ENCODE data around the gene MED22. TPM values are rescaled to one million over a fixed set of nuclear protein-coding genes. Genes with fewer than 3 reads are reported as not detected.

MED22 gene
- total and polyA plus RNA-seq, 2 experiments from 2014 or later: 20.9 to 85.7 TPM

GRCh38 chr9:133290751-133291302, 57.1 kb downstream of the MED22 start:
- H3K4me3 Mint-ChIP-seq: no peak overlapping the region
- no peaks in the 10 kb centered on the region for H4K20me1 ChIP-seq (replicated peaks; ENCODE audit: insufficient read depth)
- H3K27me3 Mint-ChIP-seq (ENCODE audit: insufficient read depth, low read depth, poor library complexity): peaks cover 6% of the 10 kb centered on the region
- no peaks in the 10 kb centered on the region for H3K4me1 ChIP-seq (ENCODE audit: insufficient read depth)
- no peak overlapping the region for H3K4me2 ChIP-seq
- H3K4me3 ChIP-seq: no peak overlapping the region
- peaks cover 83% of the 10 kb centered on the region for H3K9me3 Mint-ChIP-seq
- no peaks in the 10 kb centered on the region for H3K4me1 Mint-ChIP-seq
- peak; percentile 29 for DNase-seq (ENCODE audit: low spot score)
- no peaks in the 10 kb centered on the region for H3K27me3 ChIP-seq (ENCODE audit: insufficient read depth)
- TF ChIP-seq STAT1 (IDR thresholded peaks at IDR 0.05; ENCODE audit: unreplicated experiment) (no peak), ZNF114 (CRISPR knock-in tag; IDR thresholded peaks at IDR 0.05) (no peak), ETS1 (IDR thresholded peaks at IDR 0.05) (no peak), CREB1 (CRISPR knock-in tag; IDR thresholded peaks at IDR 0.05; ENCODE audit: low read depth) (no peak), ZNF331 (CRISPR knock-in tag; IDR thresholded peaks at IDR 0.05; ENCODE audit: low read depth) (no peak), ZNF462 (CRISPR knock-in tag; IDR thresholded peaks at IDR 0.05) (no peak), CTCF (conservative IDR thresholded peaks at IDR 0.05; ENCODE audit: low read depth in 2 of 2) (no peak), EZH2 (IDR thresholded peaks at IDR 0.05; ENCODE audit: low read depth, unreplicated experiment) (no peak), EZH2phosphoT487 (IDR thresholded peaks at IDR 0.05; ENCODE audit: unreplicated experiment) (no peak), JUNB (IDR thresholded peaks at IDR 0.05; ENCODE audit: unreplicated experiment) (no peak), POLR2AphosphoS5 (IDR thresholded peaks at IDR 0.05; ENCODE audit: low read depth) (no peak), NANOG (IDR thresholded peaks at IDR 0.05; ENCODE audit: borderline replicate concordance) (no peak), REST (IDR thresholded peaks at IDR 0.05; ENCODE audit: unreplicated experiment) (no peak)
- no peak overlapping the region for H3K27ac Mint-ChIP-seq
- no peaks in the 10 kb centered on the region for H3K9me2 ChIP-seq (ENCODE audit: insufficient read depth)
- H3K79me2 ChIP-seq (replicated peaks; ENCODE audit: insufficient read depth): no peaks in the 10 kb centered on the region
- H3F3A ChIP-seq (replicated peaks; ENCODE audit: low read depth): no peaks in the 10 kb centered on the region
- H3K36me3 Mint-ChIP-seq (ENCODE audit: low read depth): peaks cover 27% of the 10 kb centered on the region; the same call in 2 of the 3 replicates
- H3K27ac ChIP-seq (ENCODE audit: low read depth): no peak overlapping the region
- no peak overlapping the region for H2AFZ ChIP-seq
- H3K36me3 ChIP-seq (ENCODE audit: insufficient read depth): peaks cover 9% of the 10 kb centered on the region
- ATAC-seq: no peak
